Right atrium auricular region (tissue), 2 donors: Measurements from ENCODE around the gene NFS1. TPM values are rescaled to one million over a fixed set of nuclear protein-coding genes. Genes with fewer than 3 reads are reported as not detected.

ENCODE experiments used
- DNase-seq: peaks from one replicate; pipeline ENCODE4 v3.0.0-alpha.2; 2019; ENCODE audit warnings: low spot score
- H3K27ac ChIP-seq, 2 donors: fragments of 200-600 bp; sonication (generic); 1 replicate in 1 of 2; 2 replicates in 1 of 2; pipeline ENCODE4 v1.5.1; 2016 to 2019
- H3K27me3 ChIP-seq, 2 donors: fragments of 200-600 bp; sonication (generic); one replicate each; pipeline versions ENCODE4 v1.5.1 to v1.6.0; 2017 to 2019
- H3K36me3 ChIP-seq: fragments of 200-600 bp; sonication (generic); one replicate; pipeline ENCODE4 v1.5.1; 2016
- H3K4me1 ChIP-seq, 2 donors: fragments of 200-600 bp; sonication (generic); one replicate each; pipeline versions ENCODE4 v1.5.1 to v1.6.0; 2017 to 2019
- H3K4me3 ChIP-seq, 2 donors: fragments of 200-600 bp; sonication (generic); 1 replicate in 1 of 2; 2 replicates in 1 of 2; pipeline ENCODE4 v1.5.1; 2017 to 2019; ENCODE audit warnings: mild to moderate bottlenecking in 1 of 2, moderate library complexity in 1 of 2
- H3K9me3 ChIP-seq, 2 donors: fragments of 200-600 bp; sonication (generic); one replicate each; pipeline ENCODE4 v1.5.1; 2019
- CTCF ChIP-seq, 2 donors: fragments of 200-600 bp; sonication (generic); IDR thresholded peaks; one replicate each; pipeline ENCODE4 v1.5.1; 2019; ENCODE audit warnings: antibody characterized with exemption in 2 of 2
- total RNA-seq, 2 donors: library from RNA; depleted of rRNA; stranded (reverse); fragments of >200 nt; gene quantifications; one replicate each; pipeline ENCODE4 v1.1.0, GENCODE V29; 2016

The NFS1 gene
- total RNA-seq, 2 donors from 2014 or later = 24.6 to 38.7 TPM

GRCh38 chr20:35652641-35653429 is 46.3 kb downstream of the NFS1 start:
- DNase-seq = no peak
- TF ChIP-seq CTCF (IDR thresholded peaks at IDR 0.05) = no peak
- Histone ChIP-seq H3K27ac (no peak overlapping the region), H3K9me3 (no peaks in the 10 kb centered on the region), H3K27me3 (no peaks in the 10 kb centered on the region), H3K36me3 (peaks cover 20% of the 10 kb centered on the region), H3K4me3 (no peak overlapping the region), H3K4me1 (peaks cover 0 to 31% of the 10 kb centered on the region in 2 donors)

- Histone ChIP-seq H3K4me3 (no peak overlapping the region), H3K27me3 (no peaks in the 10 kb centered on the region), H3K9me3 (no peaks in the 10 kb centered on the region), H3K4me1 (peaks cover 0 to 23% of the 10 kb centered on the region in 2 donors), H3K27ac (no peak overlapping the region), H3K36me3 (peaks cover 20% of the 10 kb centered on the region)
- TF ChIP-seq CTCF (IDR thresholded peaks at IDR 0.05) = no peak
- DNase-seq = no peak
These were observed 47.2 kb downstream of the NFS1 start for GRCh38 chr20:35651958-35652357.

- Histone ChIP-seq H3K27me3 (no peaks in the 10 kb centered on the region), H3K36me3 (peaks cover 20% of the 10 kb centered on the region), H3K4me3 (no peak overlapping the region), H3K4me1 (peaks cover 0 to 15% of the 10 kb centered on the region in 2 donors), H3K9me3 (no peaks in the 10 kb centered on the region), H3K27ac (no peak overlapping the region)
- DNase-seq = no peak
- TF ChIP-seq CTCF (IDR thresholded peaks at IDR 0.05) = no peak
These were observed 48.5 kb downstream of the NFS1 start for GRCh38 chr20:35650632-35651031.

GRCh38 chr20:35648836-35649235 is 50.3 kb downstream of the NFS1 start:
- Histone ChIP-seq H3K4me1 (peaks cover 0 to 15% of the 10 kb centered on the region in 2 donors), H3K27me3 (no peaks in the 10 kb centered on the region), H3K4me3 (no peak overlapping the region), H3K9me3 (no peaks in the 10 kb centered on the region), H3K27ac (no peak overlapping the region), H3K36me3 (peaks cover 10% of the 10 kb centered on the region)
- TF ChIP-seq CTCF (IDR thresholded peaks at IDR 0.05) = no peak
- no peak for DNase-seq

GRCh38 chr20:35644806-35645205 is 54.3 kb downstream of the NFS1 start:
- DNase-seq = no peak
- peaks cover 0 to 7% of the 10 kb centered on the region in 2 donors for H3K4me1 ChIP-seq
- H3K4me3 ChIP-seq = no peak overlapping the region
- no peaks in the 10 kb centered on the region for H3K27me3 ChIP-seq
- H3K36me3 ChIP-seq = no peaks in the 10 kb centered on the region
- no peak overlapping the region for H3K27ac ChIP-seq
- H3K9me3 ChIP-seq = no peaks in the 10 kb centered on the region
- TF ChIP-seq CTCF (IDR thresholded peaks at IDR 0.05) = no peak

- H3K36me3 ChIP-seq = no peaks in the 10 kb centered on the region
- H3K4me3 ChIP-seq = no peak overlapping the region
- no peak overlapping the region for H3K27ac ChIP-seq
- no peak for DNase-seq
- H3K4me1 ChIP-seq = peaks cover 0 to 5% of the 10 kb centered on the region in 2 donors
- no peaks in the 10 kb centered on the region for H3K9me3 ChIP-seq
- TF ChIP-seq CTCF (IDR thresholded peaks at IDR 0.05) = no peak
- no peaks in the 10 kb centered on the region for H3K27me3 ChIP-seq
These were observed 56.1 kb downstream of the NFS1 start for GRCh38 chr20:35643045-35643444.
